Prostate gland (tissue), 2 donors: ENCODE measurements around the gene PUS10.

ENCODE experiments used
- POLR2A ChIP-seq: fragments of 450-650 bp; IDR thresholded peaks from one replicate; pipeline ENCODE4 v1.6.1; 2016; ENCODE audit warnings: antibody characterized with exemption, mild to moderate bottlenecking
- POLR2AphosphoS5 ChIP-seq: sonication (generic); formaldehyde crosslinking; IDR thresholded peaks from one replicate; pipeline ENCODE4 v1.6.1; 2017; ENCODE audit warnings: antibody characterized with exemption
- TF ChIP-seq, protein P1 (sequence below), 4 experiments: fragments of 200-600 bp in 2 of 4; fragments of 450-650 bp in 2 of 4; sonication (generic) in 2 of 4; IDR thresholded peaks; 1 replicate in 3 of 4; 2 replicates in 1 of 4; pipeline ENCODE4 v1.5.1; 2016 to 2019; ENCODE audit warnings: antibody characterized with exemption in 4 of 4, mild to moderate bottlenecking in 2 of 4, moderate library complexity in 2 of 4

GRCh38 chr2:60976256-60976850 is 41.7 kb downstream of the PUS10 start:
- TF ChIP-seq, protein P1, sequence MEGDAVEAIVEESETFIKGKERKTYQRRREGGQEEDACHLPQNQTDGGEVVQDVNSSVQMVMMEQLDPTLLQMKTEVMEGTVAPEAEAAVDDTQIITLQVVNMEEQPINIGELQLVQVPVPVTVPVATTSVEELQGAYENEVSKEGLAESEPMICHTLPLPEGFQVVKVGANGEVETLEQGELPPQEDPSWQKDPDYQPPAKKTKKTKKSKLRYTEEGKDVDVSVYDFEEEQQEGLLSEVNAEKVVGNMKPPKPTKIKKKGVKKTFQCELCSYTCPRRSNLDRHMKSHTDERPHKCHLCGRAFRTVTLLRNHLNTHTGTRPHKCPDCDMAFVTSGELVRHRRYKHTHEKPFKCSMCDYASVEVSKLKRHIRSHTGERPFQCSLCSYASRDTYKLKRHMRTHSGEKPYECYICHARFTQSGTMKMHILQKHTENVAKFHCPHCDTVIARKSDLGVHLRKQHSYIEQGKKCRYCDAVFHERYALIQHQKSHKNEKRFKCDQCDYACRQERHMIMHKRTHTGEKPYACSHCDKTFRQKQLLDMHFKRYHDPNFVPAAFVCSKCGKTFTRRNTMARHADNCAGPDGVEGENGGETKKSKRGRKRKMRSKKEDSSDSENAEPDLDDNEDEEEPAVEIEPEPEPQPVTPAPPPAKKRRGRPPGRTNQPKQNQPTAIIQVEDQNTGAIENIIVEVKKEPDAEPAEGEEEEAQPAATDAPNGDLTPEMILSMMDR (IDR thresholded peaks at IDR 0.05) = no peak
- TF ChIP-seq POLR2A (no peak), POLR2AphosphoS5 (no peak)
